K562 (cell line): Measurements from ENCODE around the gene INO80D. TPM values are rescaled to one million over a fixed set of nuclear protein-coding genes. Genes with fewer than 3 reads are reported as not detected.
"Not testable (repeated sequence)": the region's sequence is repeated elsewhere in the genome, so short reads cannot be mapped to it uniquely, and the experiment has no call there.

Source experiments
- ATAC-seq: fragments of 200-7000 bp; cut with Tn5 transposase; 3 replicates; pipeline ENCODE4 v1.9.1; 2020; ENCODE audit warnings: moderate library complexity
- BruUV-seq: library from RNA; stranded (reverse); fragments of 400-500 nt; replicated peaks from 2 replicates; lab custom pipeline; 2021; lab: Mats Ljungman, UMichigan
- CTCF ChIA-PET: fragments of 300-600 bp; formaldehyde crosslinking; extraction: SDS; loops from one replicate; lab custom pipeline; 2021; ENCODE audit warnings: low intra/inter-chr PET ratio; lab: Yijun Ruan, JAX
- POLR2A ChIA-PET: fragments of 300-600, 350-650 bp; sonication (Branson Sonifier 250); formaldehyde crosslinking; extraction: SDS; loops from one replicate; lab custom pipeline; 2021; ENCODE audit warnings: antibody characterized with exemption, inconsistent platforms; lab: Yijun Ruan, JAX
- DNase-seq, 4 experiments: peaks; one replicate each; pipeline versions ENCODE4 v3.0.0 to v3.0.0-alpha.2; 2011 to 2018; ENCODE audit warnings: low spot score in 3 of 4, mixed read lengths in 3 of 4; ENCODE audit errors: extremely low read depth in 1 of 4
- FAIRE-seq: peaks from 2 replicates; lab custom pipeline; 2011; peaks lifted over from hg19 to GRCh38; lab: Jason Lieb, UNC
- H2AFZ ChIP-seq: 2 replicates; pipeline ENCODE4 v1.6.0; 2011; ENCODE audit warnings: low read depth, low read length, control low read depth, inconsistent platforms
- H3K27ac ChIP-seq: fragments of 200-600 bp; 3 replicates; pipeline ENCODE4 v1.8.0; 2011; ENCODE audit warnings: low read depth, mild to moderate bottlenecking, control low read depth, inconsistent platforms, low read length, moderate library complexity, mixed read lengths; ENCODE audit errors: extremely low read depth
- H3K27me3 ChIP-seq, 2 experiments: fragments of 300-600 bp in 1 of 2; 2 replicates in 1 of 2; 3 replicates in 1 of 2; pipeline versions ENCODE4 v1.6.0 to v1.8.0; 2011; ENCODE audit warnings: inconsistent platforms in 2 of 2, low read length in 2 of 2, mild to moderate bottlenecking in 1 of 2, mixed read lengths in 1 of 2, moderate library complexity in 1 of 2; ENCODE audit not compliant: control insufficient read depth in 2 of 2, insufficient read depth in 2 of 2
- H3K36me3 ChIP-seq: fragments of 300-600 bp; 3 replicates; pipeline ENCODE4 v1.8.0; 2011; ENCODE audit warnings: mild to moderate bottlenecking, low read length, inconsistent platforms; ENCODE audit not compliant: control insufficient read depth, insufficient read depth
- H3K4me1 ChIP-seq, 2 experiments: fragments of 200-600 bp in 1 of 2; replicated peaks in 1 of 2; 2 replicates in 1 of 2; 3 replicates in 1 of 2; pipeline versions ENCODE4 v1.5.1 to v1.8.0; 2011; ENCODE audit warnings: inconsistent platforms in 2 of 2, low read length in 2 of 2, mild to moderate bottlenecking in 1 of 2, mixed read lengths in 1 of 2, moderate library complexity in 1 of 2; ENCODE audit not compliant: control insufficient read depth in 2 of 2, insufficient read depth in 2 of 2
- H3K4me2 ChIP-seq: 2 replicates; pipeline ENCODE4 v1.6.1; 2011; ENCODE audit warnings: low read length, control low read depth, inconsistent platforms, mixed read lengths; ENCODE audit not compliant: insufficient read depth
- H3K4me3 ChIP-seq: fragments of 200-600 bp; sonication (generic), shearing (Covaris generic); 2 replicates; pipeline ENCODE4 v1.5.1; 2016; ENCODE audit warnings: control low read depth, inconsistent platforms
- H3K79me2 ChIP-seq: fragments of 200-600 bp; 3 replicates; pipeline ENCODE4 v1.8.0; 2011; ENCODE audit warnings: low read length, inconsistent platforms; ENCODE audit not compliant: control insufficient read depth, insufficient read depth
- H3K9ac ChIP-seq, 2 experiments: 2 replicates each; pipeline versions ENCODE4 v1.6.0 to v1.6.1; 2011; ENCODE audit warnings: low read depth in 2 of 2, low read length in 2 of 2, control low read depth in 1 of 2, inconsistent platforms in 1 of 2, mild to moderate bottlenecking in 1 of 2, mixed read lengths in 1 of 2; ENCODE audit not compliant: insufficient read depth in 1 of 2
- H3K9me1 ChIP-seq: one replicate; pipeline ENCODE4 v1.6.0; 2011; ENCODE audit warnings: inconsistent platforms, mild to moderate bottlenecking, low read length, moderate library complexity; ENCODE audit not compliant: control insufficient read depth, insufficient read depth
- H3K9me3 ChIP-seq: replicated peaks from 2 replicates; pipeline ENCODE4 v1.5.1; 2011; ENCODE audit warnings: low read depth, low read length, inconsistent platforms; ENCODE audit not compliant: control insufficient read depth, insufficient read depth
- H4K20me1 ChIP-seq: replicated peaks from 2 replicates; pipeline ENCODE4 v1.6.1; 2011; ENCODE audit warnings: low read length, inconsistent platforms, mixed read lengths; ENCODE audit not compliant: control insufficient read depth, insufficient read depth
- NFYB ChIP-seq: IDR thresholded peaks from 2 replicates; pipeline ENCODE4 v1.6.1; 2011; ENCODE audit warnings: mild to moderate bottlenecking, moderate library complexity; ENCODE audit not compliant: insufficient read length; ENCODE audit errors: extremely low read depth
- ZNF431 ChIP-seq: sonication (generic); formaldehyde crosslinking; IDR thresholded peaks from 2 replicates; pipeline ENCODE4 v1.8.0; 2022; ENCODE audit warnings: mild to moderate bottlenecking, missing genetic modification reagents
- WGBS: fragments of 100-300 bp; shearing (Covaris generic); methylation state at CpG from one replicate; pipeline ENCODE4 v1.1.6; 2016; ENCODE audit warnings: low coverage, mixed read lengths; ENCODE audit not compliant: insufficient coverage; ENCODE audit errors: missing lambda C conversion rate; 5-methylcytosine and 5-hydroxymethylcytosine counted together
- in situ Hi-C: fragments of 300-500 bp; cut with MboI; formaldehyde crosslinking; loops from 4 replicates; pipeline ENCODE4 v1.15.0; 2018; ENCODE audit warnings: inconsistent platforms, mixed read lengths
- intact Hi-C: fragments of 100-400 bp; cut with micrococcal nuclease; formaldehyde crosslinking; loops from 2 replicates; pipeline ENCODE4 v1.14.2; 2022
- polyA plus RNA-seq, 8 experiments: library from polyadenylated mRNA; depleted of rRNA in 4 of 8; stranded (reverse) in 5 of 8; unstranded in 3 of 8; fragments of >200 nt; fragmentation: Nextera tagmentation in 2 of 8; fragmentation: Illumina TruSeq in 1 of 8; extraction: Ambion mirVana in 2 of 8; extraction: Trizol in 1 of 8; gene quantifications; 2 replicates each; pipeline versions ENCODE4 v1.2.1 to v1.2.3, GENCODE V29; 2011 to 2014; ENCODE audit warnings: inconsistent platforms in 1 of 8, missing spikeins in 1 of 8
- total RNA-seq, 7 experiments: library from RNA; depleted of rRNA in 6 of 7; stranded (reverse); fragments of >200 nt in 6 of 7; fragmentation: Illumina TruSeq in 2 of 7; extraction: Trizol in 2 of 7; gene quantifications; 2 replicates each; pipeline versions ENCODE4 v1.2.1 to v1.2.3, GENCODE V29; 2011 to 2021; ENCODE audit warnings: low replicate concordance in 1 of 7

Gene INO80D
- total and polyA plus RNA-seq, 9 of the 15 experiments (the other 6 are each of a cell fraction or from before 2014, with no cell fraction given) = 0.64 to 8.1 (median 2.9) TPM

- POLR2A ChIA-PET, H2AFZ ChIP-seq, H3K27me3 ChIP-seq, H3K79me2 ChIP-seq, H3K27ac ChIP-seq, DNase-seq, H4K20me1 ChIP-seq, H3K4me1 ChIP-seq, FAIRE-seq, intact Hi-C loops, H3K9me3 ChIP-seq, ATAC-seq, H3K9ac ChIP-seq, CTCF ChIA-PET, H3K9me1 ChIP-seq, H3K4me3 ChIP-seq, in situ Hi-C loops, H3K4me2 ChIP-seq, H3K36me3 ChIP-seq, BruUV-seq: not testable (repeated sequence)
- TF ChIP-seq ZNF431 = peak; percentile 85
- WGBS = 8% methylated on average over 2 of the region's 2 CpGs
Measured at GRCh38 chr2:205978728-205979127, 107.2 kb downstream of the INO80D start.

- POLR2A ChIA-PET, CTCF ChIA-PET: not testable (repeated sequence)
Measured at GRCh38 chr2:205977699-205978098, 108.3 kb downstream of the INO80D start.

GRCh38 chr2:205976934-205977659 lies 108.9 kb downstream of the INO80D start:
- H4K20me1 ChIP-seq, H3K4me1 ChIP-seq, H2AFZ ChIP-seq, H3K36me3 ChIP-seq, H3K27ac ChIP-seq, BruUV-seq, H3K4me3 ChIP-seq, POLR2A ChIA-PET, H3K79me2 ChIP-seq, H3K9ac ChIP-seq, ATAC-seq, H3K27me3 ChIP-seq, H3K9me1 ChIP-seq, in situ Hi-C loops, H3K4me2 ChIP-seq, intact Hi-C loops, FAIRE-seq, DNase-seq, CTCF ChIA-PET, H3K9me3 ChIP-seq: not testable (repeated sequence)
- 76% methylated on average over 5 of the region's 39 CpGs for WGBS

More at GRCh38 chr2:205977699-205978098, 108.3 kb downstream of the INO80D start:
- H3K27ac ChIP-seq, intact Hi-C loops, H3K9me3 ChIP-seq: not testable (repeated sequence)
- peak; percentile 40 for TF ChIP-seq NFYB
- TF ChIP-seq, all 486 proteins: peak for 1; not testable (repeated sequence) for 485
- FAIRE-seq, H3K4me3 ChIP-seq, BruUV-seq, H3K79me2 ChIP-seq, H3K9me1 ChIP-seq, in situ Hi-C loops, H3K36me3 ChIP-seq, H3K4me2 ChIP-seq, H3K27me3 ChIP-seq, DNase-seq, ATAC-seq, H3K9ac ChIP-seq, H3K4me1 ChIP-seq, H4K20me1 ChIP-seq, H2AFZ ChIP-seq: not testable (repeated sequence)
- WGBS = 35% methylated on average over 6 of the region's 7 CpGs
